ENCODE results near the gene GANC.

DNA sequence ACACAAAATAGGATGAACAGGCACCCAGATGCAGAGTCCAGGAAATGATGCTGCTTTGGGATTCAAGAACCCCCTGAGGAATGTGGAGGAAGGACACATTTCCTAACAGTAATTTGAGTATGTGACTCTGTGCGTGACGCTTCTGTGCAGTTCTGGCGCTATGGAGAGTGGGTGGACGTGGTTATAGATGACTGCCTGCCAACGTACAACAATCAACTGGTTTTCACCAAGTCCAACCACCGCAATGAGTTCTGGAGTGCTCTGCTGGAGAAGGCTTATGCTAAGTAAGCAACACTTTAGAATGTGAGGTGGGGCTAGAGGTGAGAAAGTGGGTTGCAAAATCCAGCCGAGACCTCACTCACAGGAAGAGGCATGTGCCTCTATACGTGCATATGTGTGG, 114.6 kb downstream of the GANC start:
- TF ChIP-seq, protein P1, sequence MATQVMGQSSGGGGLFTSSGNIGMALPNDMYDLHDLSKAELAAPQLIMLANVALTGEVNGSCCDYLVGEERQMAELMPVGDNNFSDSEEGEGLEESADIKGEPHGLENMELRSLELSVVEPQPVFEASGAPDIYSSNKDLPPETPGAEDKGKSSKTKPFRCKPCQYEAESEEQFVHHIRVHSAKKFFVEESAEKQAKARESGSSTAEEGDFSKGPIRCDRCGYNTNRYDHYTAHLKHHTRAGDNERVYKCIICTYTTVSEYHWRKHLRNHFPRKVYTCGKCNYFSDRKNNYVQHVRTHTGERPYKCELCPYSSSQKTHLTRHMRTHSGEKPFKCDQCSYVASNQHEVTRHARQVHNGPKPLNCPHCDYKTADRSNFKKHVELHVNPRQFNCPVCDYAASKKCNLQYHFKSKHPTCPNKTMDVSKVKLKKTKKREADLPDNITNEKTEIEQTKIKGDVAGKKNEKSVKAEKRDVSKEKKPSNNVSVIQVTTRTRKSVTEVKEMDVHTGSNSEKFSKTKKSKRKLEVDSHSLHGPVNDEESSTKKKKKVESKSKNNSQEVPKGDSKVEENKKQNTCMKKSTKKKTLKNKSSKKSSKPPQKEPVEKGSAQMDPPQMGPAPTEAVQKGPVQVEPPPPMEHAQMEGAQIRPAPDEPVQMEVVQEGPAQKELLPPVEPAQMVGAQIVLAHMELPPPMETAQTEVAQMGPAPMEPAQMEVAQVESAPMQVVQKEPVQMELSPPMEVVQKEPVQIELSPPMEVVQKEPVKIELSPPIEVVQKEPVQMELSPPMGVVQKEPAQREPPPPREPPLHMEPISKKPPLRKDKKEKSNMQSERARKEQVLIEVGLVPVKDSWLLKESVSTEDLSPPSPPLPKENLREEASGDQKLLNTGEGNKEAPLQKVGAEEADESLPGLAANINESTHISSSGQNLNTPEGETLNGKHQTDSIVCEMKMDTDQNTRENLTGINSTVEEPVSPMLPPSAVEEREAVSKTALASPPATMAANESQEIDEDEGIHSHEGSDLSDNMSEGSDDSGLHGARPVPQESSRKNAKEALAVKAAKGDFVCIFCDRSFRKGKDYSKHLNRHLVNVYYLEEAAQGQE (IDR thresholded peaks at IDR 0.05; ENCODE audit: insufficient read depth in 1 of 2, low read depth in 2 of 2, low read length in 2 of 2) = no peak
- no peak for TF ChIP-seq TAF1 (IDR thresholded peaks at IDR 0.05; ENCODE audit: borderline replicate concordance, insufficient read depth, low read length)
- TF ChIP-seq POLR2AphosphoS5 (IDR thresholded peaks at IDR 0.05; ENCODE audit: low read depth, low read length) = no peak
- no peak for TF ChIP-seq SIN3A (IDR thresholded peaks at IDR 0.05; ENCODE audit: borderline replicate concordance, insufficient read depth, low read length)
- no peak for TF ChIP-seq FOXP2 (optimal IDR thresholded peaks at IDR 0.05; ENCODE audit: borderline replicate concordance, extremely low read depth, extremely low read length, insufficient read depth)
